HG02884 (cell line): ENCODE data around the gene ERBIN.
"Not testable (repeated sequence)": the region's sequence is repeated elsewhere in the genome, so short reads cannot be mapped to it uniquely, and the experiment has no call there.

Experiments
- ATAC-seq: cut with Tn5 transposase; IDR thresholded peaks from one replicate; pipeline ENCODE4 v1.9.1; 2021; ENCODE audit warnings: mild to moderate bottlenecking, moderate library complexity; ENCODE audit not compliant: unreplicated experiment

The ERBIN gene

DNA sequence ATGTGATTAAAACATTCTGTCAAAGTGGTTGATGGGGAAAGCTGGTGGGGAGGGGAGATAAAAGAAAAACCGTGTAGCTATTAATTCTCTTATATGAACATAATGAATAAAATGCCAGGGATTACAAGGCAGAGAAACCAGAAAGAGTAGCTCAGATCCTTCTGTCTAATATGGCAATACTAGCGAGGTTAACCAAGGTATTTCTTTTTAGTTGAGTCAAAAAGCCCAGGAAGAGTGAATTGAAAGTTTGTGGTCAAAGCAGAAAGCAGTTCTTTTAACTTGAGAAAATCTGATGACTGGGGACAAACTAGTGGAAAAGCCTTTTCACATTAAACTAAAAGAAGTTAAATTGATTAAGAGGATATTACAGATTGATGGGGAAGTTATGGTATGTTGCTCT, 76.0 kb downstream of the ERBIN start:
- ATAC-seq = no peak

DNA sequence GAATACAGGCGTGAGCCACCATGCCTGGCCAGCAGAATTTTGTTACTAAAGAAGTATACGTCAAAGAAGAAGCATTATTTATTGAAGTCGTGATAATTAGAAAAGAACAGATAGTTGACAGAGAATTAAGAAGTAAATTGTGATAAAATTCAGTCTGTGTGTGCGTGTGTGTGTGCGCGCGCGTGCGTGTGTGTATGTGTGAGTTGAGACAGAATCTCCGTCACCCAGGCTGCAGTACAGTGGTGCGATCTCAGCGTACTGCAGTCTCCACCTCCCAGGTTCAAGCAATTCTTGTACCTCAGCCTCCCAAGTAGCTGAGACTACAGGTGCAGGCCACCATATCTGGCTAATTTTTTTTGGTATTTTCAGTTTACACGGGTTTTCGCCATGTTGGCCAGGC, 77.8 kb downstream of the ERBIN start:
- ATAC-seq = no peak

DNA sequence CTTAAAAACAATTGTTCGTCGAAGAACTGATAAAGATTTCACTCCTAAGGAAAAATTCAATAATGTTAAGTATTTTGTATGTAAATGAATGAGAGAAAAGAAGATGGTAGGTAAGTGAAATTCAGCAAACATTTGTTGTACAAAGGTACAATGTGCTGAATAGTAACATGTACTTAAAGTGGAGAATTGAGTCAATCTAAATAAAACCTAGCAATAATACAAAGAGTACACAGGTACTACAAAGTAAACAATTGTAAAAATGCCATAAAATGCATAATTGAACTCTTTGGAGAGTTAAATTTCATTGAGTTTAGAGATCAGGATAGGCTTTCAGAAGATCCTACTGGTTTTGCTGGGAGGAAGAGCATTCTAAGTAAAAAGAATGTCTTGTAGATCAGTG, 82.9 kb downstream of the ERBIN start:
- ATAC-seq = no peak

DNA sequence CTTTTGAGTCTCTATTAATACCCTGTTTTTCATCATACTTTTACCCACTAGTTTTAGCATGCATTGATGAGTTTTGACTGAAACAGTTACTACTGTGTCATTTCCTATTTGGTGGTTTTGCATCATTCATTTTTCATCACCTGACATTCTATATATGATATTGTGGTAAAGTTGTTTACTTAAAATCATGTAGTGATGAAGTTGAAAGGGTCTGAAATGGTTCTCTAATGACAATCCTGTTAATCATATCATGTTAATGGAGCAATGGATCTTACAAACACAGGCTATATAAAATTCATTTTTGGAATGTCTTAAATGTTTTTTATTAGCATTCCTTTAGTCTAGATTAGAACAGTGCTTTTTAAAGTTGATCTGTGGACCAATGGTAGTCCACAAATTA, 84.1 kb downstream of the ERBIN start:
- no peak for ATAC-seq

DNA sequence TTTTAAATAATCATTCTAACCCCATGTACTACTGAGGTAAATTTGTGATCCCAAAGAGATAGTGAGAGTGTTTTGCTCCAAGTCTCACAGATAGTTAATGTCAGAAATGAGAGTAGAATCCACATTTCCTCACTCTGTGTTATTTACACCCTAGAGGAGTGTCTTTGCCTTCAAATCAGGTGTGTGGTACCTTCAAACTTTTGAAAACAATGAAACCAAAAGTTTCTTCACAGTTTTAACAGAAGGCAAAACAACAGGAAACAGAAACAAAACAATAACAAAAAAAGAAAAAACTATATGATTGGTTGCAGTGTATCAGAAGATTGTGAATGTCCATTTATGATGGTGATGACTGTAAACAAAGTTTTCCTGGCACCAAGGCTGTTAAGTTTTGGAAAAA, 85.9 kb downstream of the ERBIN start:
- ATAC-seq = no peak

DNA sequence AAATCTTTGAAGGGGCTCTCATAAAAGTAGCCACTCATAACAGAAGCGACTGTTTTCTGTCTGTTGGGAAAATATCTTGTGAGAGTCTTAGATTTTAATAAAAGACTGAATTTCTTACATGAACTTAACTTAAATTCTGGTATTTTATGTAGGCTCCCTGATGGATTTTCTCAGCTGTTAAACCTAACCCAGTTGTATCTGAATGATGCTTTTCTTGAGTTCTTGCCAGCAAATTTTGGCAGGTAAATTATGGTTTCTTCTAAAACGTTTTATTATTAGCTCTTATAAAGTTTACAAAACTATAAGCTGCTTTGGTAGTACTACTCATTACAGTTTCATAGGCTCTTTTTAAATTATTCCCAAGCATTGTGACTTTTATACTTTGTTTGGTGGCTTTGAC, 87.0 kb downstream of the ERBIN start:
- ATAC-seq = no peak

DNA sequence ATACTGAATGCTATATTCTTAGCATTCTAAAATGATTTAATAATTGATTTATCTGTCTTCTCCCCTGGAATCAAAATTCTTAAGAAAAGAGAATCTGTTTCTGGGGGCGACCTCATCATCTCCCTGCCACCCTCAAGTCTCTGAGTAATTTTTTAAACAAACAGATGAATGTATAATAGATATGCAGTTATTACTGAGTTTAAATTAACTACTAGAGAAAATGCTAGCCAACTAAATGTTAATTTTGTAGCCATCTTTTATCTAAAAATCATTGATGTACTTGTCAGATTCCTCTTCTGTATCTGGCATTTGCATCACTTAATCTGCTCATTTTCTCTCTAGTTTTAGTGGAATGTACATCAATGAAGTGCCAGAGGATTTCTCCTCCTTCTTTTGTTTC, 87.5 kb downstream of the ERBIN start:
- ATAC-seq = no peak

DNA sequence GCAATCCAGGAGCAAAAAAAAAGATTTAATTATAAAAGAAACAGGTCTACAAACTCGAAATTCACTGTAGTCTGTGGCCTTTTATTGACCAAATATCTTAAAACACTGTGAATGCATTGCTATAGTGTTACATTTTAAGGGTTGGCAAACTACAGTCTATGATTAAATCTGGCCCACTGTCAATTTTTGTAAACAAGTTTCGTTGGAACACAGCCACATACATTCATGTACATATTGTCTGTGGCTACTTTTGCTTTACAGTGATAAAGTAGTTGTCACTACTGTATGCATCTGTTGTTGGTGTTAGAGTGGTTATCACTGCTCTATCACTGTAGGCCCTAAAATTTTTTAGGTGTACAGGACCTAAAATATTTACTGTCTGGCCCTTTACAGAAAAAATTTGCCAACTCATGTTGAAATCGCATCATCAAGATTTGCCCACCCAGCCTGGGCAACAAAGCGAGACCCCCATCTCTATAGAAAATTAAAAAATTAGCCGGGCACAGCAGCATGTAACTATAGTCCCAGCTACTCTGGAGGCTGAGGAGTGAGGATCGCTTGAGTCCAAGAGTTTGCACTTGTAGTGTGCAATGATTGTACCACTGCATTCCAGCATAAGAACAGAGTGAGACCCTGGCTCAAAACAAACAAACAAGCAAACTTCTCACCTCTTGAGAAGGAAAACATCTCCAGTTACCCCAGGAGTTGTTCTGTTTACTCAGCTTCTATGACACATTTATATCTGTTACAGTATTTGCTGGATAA, 89.0 kb downstream of the ERBIN start:
- no peak for ATAC-seq

DNA sequence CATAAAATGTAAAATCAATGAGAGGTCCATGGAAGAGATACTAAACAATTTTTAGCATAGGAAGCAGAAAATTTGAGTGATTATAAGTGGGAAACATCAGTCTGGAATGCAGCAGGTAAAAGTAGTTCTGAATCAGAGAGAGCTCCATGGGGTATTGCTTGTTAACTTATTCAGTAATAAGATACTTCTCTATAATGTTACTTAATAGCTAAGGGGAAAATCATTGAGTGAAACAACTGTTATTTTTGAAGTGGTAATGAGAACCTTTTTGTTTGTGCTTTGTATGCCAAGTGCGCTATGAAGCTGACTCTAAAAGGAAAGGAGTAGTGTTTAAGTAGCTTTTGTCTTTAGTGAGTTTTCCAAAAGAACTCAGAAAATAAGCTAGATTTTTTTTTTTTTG, 95.2 kb downstream of the ERBIN start:
- ATAC-seq = no peak

DNA sequence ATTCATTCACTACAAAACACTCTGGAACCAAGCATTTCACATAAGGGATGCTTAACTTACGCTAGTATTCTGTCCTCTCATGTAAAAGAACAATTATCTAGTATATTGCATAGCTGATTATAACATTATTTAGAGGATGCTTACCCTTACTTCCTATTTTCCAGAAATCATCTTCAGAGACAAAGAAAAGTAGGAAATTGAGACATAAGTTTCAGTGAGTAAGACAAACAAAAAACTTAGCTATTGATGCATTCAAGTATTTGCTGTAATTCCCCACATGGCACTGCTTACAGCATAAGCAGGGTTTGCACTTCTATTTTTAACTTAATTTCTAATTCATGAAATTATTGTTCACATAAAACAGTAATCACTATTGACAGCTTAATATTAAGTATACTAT, 112.9 kb downstream of the ERBIN start:
- ATAC-seq = no peak

DNA sequence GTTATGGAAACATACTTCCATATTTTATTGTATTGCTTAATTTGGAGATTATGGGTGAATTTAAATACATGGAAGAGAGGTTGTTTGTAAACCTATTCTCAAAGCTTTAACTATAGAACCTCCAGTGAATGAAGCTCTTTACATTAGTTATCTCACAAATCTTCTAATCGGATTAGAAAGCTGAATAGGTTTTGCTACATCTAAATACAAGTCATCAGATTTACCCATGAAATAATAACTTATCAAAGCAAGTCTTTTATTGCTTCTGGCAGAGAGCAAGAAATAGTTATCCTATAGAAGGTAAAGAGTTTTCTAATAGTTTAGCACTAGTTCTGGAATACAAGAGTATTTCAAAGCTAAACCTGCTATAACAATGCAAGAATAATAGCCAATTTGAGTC, 113.3 kb downstream of the ERBIN start:
- no peak for ATAC-seq

DNA sequence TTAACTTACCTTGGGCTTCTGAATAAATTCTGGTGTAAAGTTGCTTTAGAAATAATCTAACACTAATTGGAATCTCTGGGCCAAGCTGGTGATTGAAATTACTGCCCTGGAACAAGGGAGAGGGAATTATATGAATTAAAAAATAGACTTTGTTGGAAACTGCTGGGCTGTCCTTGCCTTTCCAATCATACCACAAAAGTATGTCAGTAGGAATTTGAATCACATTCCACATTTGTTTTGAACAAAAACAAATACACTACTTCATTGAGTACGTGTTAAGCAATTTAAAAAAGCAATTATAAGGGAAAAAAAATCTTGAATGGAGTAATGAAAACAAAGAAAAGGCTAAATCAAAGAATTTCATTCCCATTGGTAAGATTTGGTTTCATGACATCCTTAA, 115.3 kb downstream of the ERBIN start:
- no peak for ATAC-seq

DNA sequence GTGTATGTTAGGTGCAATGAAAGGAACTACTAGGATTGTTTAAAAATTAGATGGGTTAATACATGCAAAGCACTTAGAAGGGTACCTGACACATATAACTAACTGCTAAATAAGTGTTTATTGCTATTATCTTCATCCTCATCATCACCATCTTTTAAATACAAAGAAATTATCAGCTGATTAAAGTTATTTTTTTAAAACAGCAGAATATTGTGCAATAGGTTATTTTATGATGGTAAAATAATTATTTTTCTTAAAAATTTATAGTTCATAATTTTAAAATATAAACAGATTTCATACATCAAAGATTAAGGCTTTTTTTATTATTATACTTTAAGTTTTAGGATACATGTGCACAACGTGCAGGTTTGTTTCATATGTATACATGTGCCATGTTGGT, 130.9 kb downstream of the ERBIN start:
- ATAC-seq = no peak

DNA sequence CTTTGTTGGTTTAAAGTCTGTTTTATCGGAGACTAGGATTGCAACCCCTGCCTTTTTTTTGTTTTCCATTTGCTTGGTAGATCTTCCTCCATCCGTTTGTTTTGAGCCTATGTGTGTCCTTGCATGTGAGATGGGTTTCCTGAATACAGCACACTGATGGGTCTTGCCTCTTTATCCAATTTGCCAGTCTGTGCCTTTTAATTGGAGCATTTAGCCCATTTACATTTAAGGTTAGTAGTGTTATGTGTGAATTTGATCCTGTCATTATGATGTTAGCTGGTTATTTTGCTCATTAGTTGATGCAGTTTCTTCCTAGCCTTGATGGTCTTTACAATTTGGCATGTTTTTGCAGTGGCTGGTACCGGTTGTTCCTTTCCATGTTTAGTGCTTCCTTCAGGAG, 134.9 kb downstream of the ERBIN start:
- not testable (repeated sequence) for ATAC-seq

DNA sequence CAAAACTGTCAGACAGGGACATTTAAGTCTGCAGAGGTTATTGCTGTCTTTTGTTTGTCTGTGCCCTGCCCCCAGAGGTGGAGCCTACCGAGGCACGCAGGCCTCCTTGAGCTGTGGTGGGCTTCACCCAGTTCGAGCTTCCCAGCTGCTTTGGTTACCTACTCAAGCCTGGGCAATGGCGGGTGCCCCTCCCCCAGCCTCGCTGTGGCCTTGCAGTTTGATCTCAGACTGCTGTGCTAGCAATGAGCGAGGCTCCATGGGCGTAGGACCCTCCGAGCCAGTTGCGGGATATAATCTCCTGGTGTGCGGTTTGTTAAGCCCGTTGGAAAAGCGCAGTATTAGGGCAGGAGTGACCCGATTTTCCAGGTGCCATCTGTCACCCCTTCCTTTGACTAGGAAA, 136.7 kb downstream of the ERBIN start:
- not testable (repeated sequence) for ATAC-seq

DNA sequence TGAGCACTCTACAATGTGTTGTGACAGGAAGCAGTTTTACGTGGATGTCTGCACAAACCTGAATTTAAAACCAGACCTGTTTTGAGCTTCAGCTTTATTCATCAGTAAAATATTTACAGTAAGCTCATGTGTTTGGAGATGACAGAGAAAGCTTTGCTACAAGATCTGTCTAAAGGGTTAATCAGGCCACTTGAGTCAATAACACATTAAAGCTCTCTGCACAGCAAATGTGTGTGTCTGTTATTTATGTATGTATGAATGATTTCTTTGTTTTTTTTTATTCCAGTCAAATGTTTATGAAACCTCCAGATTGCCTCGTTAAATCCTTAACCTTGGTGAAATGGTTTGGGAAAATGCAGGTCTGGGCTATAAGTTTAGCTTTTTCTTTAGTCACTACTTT, 140.5 kb downstream of the ERBIN start:
- no peak for ATAC-seq

DNA sequence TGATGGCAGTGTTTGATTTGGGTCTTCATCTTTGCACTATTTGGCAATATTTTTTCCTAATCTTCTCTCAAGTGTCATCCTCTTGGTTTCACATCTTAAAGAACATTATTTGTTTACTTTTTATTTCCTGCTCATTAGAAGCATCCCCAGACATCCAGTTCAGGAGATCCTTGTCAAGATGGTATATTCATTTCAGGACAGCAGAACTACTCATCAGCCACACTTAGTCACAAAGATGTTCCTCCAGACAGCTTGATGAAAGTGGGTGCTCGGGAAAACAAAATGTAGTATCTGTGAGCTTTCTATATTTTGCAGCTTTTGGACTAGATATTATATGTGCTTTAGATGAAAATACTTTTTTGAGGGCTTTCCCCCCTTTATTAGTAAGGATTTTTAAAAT, 145.7 kb downstream of the ERBIN start:
- ATAC-seq = no peak

DNA sequence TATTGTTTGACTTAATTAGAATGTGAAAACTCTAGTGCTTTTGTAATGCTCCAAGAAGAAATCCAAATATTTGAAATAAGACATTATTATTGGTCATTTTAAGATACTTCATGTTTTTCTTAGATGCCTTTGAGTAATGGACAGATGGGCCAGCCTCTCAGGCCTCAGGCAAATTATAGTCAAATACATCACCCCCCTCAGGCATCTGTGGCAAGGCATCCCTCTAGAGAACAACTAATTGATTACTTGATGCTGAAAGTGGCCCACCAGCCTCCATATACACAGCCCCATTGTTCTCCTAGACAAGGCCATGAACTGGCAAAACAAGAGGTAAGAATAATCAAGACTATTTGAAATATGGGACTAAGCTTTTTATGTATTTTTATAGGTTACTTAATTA, 148.5 kb downstream of the ERBIN start:
- no peak for ATAC-seq

DNA sequence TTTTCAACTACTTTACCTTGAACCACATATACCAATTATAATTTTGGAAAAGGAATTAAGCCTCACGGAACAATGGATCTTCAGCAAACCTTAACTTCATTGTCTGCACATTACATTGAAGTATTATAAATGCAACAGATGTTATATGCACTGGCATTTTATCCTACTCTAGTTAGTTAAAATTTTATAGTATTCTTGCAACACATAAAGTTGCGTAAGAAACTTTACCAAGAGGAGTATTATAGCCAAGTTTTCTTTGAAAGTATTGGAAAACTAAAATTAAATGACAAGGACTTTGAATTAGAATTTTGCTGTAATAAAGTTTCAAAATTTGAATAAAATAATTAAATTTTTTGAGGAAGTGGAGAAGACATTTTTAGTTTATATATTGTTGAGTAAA, 154.3 kb downstream of the ERBIN start:
- ATAC-seq = no peak

DNA sequence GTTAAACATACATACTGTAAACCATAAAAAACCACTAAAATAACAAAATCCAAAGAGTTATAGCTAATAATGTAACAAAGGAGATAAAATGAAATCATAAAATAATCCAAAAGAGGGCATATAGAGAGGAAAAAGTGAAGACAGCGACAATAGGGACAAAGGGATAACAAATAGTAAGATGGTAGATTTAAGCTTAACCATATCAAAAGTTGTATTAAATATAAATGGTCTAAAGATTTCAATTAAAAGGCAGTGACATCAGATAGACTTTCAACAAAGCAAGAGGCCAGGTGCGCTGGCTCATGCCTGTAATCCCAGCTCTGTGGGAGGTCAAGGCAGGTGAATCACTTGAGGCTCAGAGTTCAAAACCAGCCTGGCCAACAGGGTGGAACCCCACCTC, 163.0 kb downstream of the ERBIN start:
- no peak for ATAC-seq

DNA sequence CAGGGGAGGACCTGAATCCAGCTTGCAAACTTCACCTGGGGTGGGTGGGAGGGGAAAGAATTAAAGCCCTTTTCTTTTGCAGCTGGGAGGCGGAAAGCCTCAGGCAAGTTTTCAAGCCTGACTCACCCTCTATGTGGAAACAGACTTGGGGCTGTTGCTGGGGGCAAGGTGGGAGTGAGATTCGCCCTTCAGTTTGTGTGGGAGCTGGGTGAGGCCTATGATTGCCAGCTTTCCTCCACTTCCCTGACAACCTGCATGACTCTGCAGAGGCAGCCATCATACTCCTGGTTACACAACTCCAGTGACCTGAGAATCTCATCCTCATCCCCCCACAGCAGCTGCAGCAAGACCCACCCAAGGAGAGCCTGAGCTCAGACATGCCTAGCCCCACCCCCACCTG, 174.5 kb downstream of the ERBIN start:
- no peak for ATAC-seq

DNA sequence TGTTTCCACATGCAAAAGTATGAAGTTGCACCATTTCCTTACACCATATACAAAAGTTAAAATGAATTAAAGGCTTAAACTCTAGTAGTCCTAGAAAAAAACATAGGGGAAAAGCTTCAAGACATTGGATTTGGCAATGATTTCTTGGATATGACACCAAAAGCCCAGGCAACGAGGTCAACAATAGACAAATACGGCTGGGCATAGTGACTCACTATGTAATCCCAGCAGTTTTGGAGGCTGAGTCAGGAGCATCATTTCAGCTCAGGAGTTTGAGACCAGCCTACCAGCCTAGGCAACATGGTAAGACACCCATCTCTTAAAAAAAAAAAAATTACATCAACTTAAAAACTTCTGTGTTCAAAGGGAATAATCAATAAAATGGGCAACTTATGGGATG, 186.8 kb downstream of the ERBIN start:
- no peak for ATAC-seq

DNA sequence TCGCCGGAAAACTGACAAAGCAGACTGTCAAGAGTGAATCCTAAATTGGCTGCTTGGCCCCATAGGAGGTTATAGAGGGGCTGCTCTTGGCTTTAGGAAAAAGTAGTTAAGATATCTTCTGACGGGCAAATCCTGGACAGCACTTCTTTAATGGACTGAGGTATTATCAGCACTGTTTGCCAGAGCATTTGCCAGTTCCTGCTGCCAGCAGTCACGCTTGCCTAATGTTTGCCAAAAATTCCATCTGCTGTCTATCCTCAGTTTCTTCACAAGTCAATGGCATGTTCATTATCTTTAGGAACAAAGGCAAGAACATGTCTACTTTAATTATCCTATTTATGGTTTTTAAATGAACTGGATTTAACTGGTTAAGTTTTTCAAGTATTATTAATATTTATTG, 191.9 kb downstream of the ERBIN start:
- ATAC-seq = no peak
